HG03159 (cell line): ENCODE measurements around the gene PGA3.
"Not testable (repeated sequence)": the region's sequence is repeated elsewhere in the genome, so short reads cannot be mapped to it uniquely, and the experiment has no call there.

Source experiments
- ATAC-seq: cut with Tn5 transposase; IDR thresholded peaks from one replicate; pipeline ENCODE4 v1.9.1; 2021; ENCODE audit warnings: mild to moderate bottlenecking, moderate library complexity; ENCODE audit not compliant: unreplicated experiment

Gene PGA3

DNA sequence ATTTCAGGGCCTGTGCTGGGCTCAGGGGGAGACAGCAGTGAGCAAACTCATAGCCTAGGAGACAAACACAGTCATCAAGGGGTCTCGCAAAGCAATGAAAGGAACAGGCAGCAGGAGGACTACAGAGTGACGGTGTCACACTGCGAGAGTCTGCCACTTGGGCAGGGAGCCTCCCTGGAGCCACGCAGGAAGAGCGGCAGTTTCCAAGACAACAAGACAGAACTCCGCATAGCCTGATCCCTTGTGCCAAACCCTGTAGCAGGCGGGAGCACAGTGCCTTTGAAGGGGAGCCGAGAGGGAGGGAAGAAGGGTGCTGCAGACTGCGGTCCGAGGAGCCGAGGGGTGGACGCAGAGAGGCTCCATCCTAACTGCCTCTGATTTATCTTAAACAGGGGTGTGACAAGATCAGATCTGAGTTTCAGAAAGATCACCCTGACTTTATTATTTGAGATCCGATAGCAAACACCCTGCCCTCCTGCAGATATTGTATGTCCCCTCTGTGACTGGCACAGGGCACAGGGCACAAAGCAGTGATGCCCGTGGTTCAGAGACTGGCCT, 1.3 kb downstream of the PGA3 start:
- not testable (repeated sequence) for ATAC-seq

DNA sequence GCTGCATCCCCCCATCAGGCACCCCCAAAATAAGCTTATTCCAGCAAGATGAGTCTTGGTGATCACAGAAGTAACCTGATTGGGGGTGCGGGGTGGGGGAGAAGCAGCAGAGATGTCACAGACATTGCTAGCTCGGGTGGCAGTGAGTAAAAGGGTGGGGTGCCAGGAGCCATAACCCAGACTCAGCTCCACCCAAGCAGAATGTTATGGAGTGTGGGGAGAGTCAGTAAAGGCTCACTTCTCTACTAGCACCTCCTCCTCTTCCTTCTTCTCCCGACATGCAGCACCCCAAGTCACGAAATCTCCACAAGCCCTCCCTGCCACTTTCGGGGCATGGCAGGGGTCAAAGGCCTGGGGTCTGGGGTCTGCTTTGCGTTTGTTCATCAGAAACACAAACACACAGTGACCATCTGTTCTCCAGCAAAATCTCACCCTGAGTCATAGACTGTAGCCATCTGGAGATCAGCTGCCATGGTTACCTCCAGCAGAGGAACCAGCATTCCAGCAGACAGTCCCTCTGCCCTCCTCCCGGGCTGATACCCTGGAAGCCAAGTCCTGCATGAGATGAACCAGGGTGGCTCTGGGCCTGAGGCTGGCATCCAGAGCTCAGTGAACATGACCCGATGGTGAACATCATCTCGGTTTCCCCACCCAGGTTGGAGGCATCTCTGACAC, 4.5 kb downstream of the PGA3 start:
- not testable (repeated sequence) for ATAC-seq

DNA sequence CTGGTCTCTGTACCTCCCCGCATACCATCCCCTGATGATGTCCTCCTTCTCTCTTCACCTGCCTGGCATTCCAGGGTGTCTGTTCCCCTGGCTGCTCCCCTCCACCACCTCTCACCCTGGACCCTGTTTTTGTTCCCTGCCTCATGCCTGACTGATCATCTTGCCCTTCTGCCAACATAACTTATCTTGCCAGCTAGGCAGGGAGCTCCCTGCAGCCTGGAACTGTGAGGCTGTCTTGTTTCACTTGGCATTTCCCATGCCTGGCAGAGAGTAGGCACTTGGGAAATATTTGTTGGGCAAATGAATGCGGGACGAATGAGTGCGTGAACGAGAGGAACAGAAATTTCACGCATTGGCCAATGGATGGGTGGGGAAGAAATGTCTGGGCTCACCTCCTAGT, 7.3 kb downstream of the PGA3 start:
- ATAC-seq = not testable (repeated sequence)

DNA sequence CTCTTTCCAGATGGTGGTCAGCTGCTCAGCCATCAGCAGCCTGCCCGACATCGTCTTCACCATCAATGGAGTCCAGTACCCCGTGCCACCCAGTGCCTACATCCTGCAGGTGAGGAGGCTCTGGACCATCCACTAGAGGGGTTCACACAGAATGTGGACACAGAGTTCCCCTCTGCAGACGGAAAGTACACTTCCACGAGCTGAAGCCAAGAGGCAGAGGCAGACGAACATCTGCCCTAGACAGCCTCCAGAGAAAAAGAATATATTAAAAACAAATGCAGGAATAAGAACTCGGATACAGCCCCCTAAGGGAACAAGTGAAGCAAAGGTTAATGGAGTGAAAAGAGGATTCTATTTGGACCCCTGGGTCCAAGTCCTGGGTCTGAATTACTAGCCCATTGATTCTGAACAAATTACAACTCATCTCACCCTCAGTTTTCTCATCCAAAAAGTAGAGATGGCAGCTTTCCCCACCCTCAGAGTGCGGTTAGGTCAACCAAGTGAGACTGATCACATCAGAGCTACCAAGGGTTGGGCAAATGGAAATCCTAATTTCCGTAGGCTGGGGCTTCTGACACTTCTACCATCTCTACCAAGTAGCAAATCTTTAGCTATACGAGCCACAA, 8.1 kb downstream of the PGA3 start:
- not testable (repeated sequence) for ATAC-seq

DNA sequence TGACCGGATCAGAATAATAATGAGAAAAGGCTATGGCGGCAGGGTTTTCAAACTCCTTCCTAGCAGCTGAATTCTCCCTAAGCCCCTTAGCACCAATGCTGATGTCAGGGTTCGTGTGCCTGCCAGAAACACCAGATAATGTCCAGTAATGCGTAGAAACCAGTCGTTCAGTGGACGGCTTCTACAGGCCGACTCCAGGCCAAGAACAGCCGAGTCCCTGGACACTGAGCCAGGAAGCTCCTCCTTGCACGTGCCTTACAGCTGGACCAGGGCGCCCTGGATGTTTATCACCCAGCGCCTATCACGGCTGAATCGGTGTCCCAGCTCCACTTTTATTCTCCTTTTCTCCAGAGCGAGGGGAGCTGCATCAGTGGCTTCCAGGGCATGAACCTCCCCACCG, 8.9 kb downstream of the PGA3 start:
- not testable (repeated sequence) for ATAC-seq

DNA sequence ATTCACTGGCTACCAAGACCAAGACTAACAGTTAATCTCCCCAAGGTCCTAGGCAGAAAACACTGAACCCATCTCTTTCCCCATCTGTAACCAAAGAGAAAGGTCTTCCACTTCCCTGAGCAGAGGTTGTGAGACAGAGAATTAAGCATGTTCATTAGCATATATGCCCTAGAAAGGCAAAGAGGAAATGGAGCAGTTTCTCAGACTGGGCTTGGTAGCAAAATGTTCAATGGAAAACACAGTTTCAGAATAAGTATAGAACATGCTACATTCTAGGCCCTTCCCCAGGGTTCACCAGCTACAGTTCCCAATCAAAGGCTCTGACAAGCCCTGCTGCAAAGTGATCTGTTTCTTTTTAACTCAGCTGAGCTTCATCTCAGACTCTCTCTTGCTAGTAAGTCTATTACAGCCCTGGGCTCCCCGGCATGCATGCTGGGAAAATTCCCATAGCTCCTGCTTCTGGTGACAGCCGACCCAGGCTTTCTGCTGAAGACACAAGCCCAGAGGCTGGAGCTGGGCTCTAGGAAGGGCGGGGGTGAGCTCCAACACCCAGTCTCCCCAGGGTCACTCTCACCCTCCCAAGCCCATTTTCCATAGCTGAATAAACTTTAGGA, 10.5 kb downstream of the PGA3 start:
- ATAC-seq = not testable (repeated sequence)

DNA sequence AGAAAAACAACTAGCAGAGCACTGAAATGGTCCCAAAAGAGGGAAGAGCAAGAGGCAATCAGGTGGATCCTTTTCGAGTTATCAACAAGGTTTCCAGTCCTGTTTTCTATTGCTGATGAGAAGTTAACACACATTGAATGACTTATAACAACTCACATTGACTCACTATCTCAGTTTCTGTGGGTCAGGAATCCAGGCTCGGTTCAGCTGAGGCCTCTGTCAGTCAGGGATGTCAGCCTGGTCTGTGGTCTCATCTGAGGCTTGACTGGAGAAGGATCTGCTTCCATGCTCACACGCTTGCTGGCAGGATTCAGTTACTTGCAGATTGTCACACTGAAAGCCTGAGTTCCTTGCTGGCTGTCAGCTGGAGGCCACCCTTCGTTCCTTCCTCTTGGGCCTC, 15.0 kb downstream of the PGA3 start:
- not testable (repeated sequence) for ATAC-seq

DNA sequence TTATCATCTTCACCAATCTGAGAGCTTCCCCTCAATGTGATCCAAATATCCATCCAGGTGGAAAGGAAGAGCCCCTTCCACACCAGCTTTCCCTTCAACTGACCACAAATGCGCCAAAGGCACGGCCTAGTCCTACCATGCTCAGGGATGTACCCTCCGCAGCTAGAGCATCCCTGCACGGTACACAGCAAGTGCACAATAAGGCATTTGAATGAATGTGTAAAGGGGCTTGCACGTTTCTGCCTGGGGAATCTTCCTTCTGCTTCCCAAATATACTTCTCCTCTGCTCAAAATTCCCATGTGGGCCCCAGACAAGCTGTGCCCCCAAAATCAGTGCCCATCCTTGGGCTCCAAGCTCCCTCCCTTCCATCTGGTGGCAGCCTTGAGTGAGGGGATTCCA, 15.7 kb downstream of the PGA3 start:
- not testable (repeated sequence) for ATAC-seq

DNA sequence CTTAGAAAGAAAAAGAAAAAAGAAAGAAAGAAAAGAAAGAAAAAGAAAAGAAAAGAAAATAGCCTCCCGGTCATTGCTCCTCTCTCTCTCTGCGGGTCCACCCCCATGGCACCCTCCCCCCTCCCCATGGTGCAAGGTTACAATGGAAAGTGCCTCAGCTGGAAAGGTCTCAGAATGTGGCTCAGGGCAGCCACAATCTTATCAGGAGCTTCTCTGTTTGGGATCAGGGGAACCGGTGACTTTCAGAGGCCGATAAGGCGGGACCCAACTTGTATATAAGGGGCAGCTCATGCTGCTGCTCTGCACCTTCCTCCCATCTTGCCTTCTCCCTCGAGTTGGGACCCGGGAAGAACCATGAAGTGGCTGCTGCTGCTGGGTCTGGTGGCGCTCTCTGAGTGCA, 18.7 kb downstream of the PGA3 start, which contains the start of gene PGA4:
Gene PGA4 (plus strand): TSS at position 301 of the 400 bp plus-strand sequence. CDS start 54 bp downstream, at position 355.
- ATAC-seq = not testable (repeated sequence)

DNA sequence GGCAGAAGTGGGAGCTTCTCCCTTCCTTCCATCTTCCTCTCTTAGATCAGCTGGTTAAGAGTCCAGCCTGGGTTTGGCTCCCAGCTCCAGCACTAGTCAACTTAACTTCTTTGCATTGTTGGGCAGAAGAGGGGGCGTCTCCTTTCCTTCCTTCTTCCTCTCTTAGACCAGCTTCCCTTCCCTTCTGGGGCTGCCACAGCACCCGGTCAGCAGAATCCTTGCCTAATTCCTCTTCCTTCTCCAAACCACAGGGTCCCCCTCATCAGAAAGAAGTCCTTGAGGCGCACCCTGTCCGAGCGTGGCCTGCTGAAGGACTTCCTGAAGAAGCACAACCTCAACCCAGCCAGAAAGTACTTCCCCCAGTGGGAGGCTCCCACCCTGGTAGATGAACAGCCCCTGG, 19.4 kb downstream of the PGA3 start:
- not testable (repeated sequence) for ATAC-seq

DNA sequence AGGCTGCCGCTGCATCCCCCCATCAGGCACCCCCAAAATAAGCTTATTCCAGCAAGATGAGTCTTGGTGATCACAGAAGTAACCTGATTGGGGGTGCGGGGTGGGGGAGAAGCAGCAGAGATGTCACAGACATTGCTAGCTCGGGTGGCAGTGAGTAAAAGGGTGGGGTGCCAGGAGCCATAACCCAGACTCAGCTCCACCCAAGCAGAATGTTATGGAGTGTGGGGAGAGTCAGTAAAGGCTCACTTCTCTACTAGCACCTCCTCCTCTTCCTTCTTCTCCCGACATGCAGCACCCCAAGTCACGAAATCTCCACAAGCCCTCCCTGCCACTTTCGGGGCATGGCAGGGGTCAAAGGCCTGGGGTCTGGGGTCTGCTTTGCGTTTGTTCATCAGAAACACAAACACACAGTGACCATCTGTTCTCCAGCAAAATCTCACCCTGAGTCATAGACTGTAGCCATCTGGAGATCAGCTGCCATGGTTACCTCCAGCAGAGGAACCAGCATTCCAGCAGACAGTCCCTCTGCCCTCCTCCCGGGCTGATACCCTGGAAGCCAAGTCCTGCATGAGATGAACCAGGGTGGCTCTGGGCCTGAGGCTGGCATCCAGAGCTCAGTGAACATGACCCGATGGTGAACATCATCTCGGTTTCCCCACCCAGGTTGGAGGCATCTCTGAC, 23.3 kb downstream of the PGA3 start:
- ATAC-seq = not testable (repeated sequence)

DNA sequence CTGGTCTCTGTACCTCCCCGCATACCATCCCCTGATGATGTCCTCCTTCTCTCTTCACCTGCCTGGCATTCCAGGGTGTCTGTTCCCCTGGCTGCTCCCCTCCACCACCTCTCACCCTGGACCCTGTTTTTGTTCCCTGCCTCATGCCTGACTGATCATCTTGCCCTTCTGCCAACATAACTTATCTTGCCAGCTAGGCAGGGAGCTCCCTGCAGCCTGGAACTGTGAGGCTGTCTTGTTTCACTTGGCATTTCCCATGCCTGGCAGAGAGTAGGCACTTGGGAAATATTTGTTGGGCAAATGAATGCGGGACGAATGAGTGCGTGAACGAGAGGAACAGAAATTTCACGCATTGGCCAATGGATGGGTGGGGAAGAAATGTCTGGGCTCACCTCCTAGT, 26.1 kb downstream of the PGA3 start:
- not testable (repeated sequence) for ATAC-seq

DNA sequence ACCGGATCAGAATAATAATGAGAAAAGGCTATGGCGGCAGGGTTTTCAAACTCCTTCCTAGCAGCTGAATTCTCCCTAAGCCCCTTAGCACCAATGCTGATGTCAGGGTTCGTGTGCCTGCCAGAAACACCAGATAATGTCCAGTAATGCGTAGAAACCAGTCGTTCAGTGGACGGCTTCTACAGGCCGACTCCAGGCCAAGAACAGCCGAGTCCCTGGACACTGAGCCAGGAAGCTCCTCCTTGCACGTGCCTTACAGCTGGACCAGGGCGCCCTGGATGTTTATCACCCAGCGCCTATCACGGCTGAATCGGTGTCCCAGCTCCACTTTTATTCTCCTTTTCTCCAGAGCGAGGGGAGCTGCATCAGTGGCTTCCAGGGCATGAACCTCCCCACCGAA, 27.7 kb downstream of the PGA3 start:
- not testable (repeated sequence) for ATAC-seq

DNA sequence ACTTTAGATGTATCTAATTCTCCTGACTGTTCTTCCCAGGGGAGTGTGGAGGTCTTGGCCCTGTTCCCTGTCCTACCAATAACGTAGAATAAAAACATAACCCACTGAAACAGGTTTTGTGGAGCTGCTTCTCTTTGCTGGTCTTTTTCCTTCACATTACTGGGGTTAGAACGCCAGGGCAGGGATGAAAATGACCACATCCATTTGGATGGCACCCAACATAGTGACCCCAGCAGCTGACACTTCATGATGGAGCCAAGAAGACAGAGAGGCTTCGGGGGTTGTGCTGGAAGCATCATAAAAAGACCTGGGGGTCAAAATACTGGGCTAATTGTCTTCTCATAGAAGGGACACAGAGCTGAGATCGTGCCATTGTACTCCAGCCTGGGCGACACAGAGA, 28.3 kb downstream of the PGA3 start:
- not testable (repeated sequence) for ATAC-seq

DNA sequence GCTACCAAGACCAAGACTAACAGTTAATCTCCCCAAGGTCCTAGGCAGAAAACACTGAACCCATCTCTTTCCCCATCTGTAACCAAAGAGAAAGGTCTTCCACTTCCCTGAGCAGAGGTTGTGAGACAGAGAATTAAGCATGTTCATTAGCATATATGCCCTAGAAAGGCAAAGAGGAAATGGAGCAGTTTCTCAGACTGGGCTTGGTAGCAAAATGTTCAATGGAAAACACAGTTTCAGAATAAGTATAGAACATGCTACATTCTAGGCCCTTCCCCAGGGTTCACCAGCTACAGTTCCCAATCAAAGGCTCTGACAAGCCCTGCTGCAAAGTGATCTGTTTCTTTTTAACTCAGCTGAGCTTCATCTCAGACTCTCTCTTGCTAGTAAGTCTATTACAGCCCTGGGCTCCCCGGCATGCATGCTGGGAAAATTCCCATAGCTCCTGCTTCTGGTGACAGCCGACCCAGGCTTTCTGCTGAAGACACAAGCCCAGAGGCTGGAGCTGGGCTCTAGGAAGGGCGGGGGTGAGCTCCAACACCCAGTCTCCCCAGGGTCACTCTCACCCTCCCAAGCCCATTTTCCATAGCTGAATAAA, 29.3 kb downstream of the PGA3 start:
- not testable (repeated sequence) for ATAC-seq

DNA sequence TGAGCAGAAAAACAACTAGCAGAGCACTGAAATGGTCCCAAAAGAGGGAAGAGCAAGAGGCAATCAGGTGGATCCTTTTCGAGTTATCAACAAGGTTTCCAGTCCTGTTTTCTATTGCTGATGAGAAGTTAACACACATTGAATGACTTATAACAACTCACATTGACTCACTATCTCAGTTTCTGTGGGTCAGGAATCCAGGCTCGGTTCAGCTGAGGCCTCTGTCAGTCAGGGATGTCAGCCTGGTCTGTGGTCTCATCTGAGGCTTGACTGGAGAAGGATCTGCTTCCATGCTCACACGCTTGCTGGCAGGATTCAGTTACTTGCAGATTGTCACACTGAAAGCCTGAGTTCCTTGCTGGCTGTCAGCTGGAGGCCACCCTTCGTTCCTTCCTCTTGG, 33.8 kb downstream of the PGA3 start:
- not testable (repeated sequence) for ATAC-seq

DNA sequence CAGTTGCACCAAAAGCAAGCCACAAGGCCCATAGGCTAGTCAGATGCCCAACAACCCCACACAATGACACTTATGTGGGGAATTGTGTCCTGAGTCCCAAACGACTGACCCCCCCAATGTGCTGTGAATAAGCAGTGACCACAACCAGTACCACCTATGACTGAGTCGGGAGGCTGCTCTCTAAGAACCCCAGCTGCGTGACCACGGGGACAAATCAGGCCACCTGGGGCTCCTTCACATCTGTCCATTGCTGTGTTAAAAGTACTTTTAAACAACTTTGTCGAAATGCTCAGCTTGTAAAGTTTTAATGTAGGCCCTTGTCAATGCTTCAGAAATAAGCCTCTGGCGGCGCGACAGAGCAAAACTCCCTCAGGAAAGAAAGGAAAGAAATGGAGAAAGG, 37.0 kb downstream of the PGA3 start:
- not testable (repeated sequence) for ATAC-seq

DNA sequence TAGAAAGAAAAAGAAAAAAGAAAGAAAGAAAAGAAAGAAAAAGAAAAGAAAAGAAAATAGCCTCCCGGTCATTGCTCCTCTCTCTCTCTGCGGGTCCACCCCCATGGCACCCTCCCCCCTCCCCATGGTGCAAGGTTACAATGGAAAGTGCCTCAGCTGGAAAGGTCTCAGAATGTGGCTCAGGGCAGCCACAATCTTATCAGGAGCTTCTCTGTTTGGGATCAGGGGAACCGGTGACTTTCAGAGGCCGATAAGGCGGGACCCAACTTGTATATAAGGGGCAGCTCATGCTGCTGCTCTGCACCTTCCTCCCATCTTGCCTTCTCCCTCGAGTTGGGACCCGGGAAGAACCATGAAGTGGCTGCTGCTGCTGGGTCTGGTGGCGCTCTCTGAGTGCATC, 37.6 kb downstream of the PGA3 start, which contains the start of gene PGA5:
Gene PGA5 (plus strand): TSS at position 301 of the 400 bp plus-strand sequence. CDS start 52 bp downstream, at position 353.
- not testable (repeated sequence) for ATAC-seq

DNA sequence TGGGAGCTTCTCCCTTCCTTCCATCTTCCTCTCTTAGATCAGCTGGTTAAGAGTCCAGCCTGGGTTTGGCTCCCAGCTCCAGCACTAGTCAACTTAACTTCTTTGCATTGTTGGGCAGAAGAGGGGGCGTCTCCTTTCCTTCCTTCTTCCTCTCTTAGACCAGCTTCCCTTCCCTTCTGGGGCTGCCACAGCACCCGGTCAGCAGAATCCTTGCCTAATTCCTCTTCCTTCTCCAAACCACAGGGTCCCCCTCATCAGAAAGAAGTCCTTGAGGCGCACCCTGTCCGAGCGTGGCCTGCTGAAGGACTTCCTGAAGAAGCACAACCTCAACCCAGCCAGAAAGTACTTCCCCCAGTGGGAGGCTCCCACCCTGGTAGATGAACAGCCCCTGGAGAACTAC, 38.2 kb downstream of the PGA3 start:
- not testable (repeated sequence) for ATAC-seq

DNA sequence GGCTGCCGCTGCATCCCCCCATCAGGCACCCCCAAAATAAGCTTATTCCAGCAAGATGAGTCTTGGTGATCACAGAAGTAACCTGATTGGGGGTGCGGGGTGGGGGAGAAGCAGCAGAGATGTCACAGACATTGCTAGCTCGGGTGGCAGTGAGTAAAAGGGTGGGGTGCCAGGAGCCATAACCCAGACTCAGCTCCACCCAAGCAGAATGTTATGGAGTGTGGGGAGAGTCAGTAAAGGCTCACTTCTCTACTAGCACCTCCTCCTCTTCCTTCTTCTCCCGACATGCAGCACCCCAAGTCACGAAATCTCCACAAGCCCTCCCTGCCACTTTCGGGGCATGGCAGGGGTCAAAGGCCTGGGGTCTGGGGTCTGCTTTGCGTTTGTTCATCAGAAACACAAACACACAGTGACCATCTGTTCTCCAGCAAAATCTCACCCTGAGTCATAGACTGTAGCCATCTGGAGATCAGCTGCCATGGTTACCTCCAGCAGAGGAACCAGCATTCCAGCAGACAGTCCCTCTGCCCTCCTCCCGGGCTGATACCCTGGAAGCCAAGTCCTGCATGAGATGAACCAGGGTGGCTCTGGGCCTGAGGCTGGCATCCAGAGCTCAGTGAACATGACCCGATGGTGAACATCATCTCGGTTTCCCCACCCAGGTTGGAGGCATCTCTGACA, 42.1 kb downstream of the PGA3 start:
- ATAC-seq = not testable (repeated sequence)
